BJ (cell line): Measurements from ENCODE around the gene SMOC2. TPM values are rescaled to one million over a fixed set of nuclear protein-coding genes. Genes with fewer than 3 reads are reported as not detected.

Source experiments
- CTCF ChIA-PET: fragments of 350-600 bp; formaldehyde crosslinking; extraction: SDS; loops from one replicate; lab custom pipeline; 2021; ENCODE audit warnings: antibody characterized with exemption, inconsistent platforms; lab: Yijun Ruan, JAX
- POLR2A ChIA-PET: fragments of 300-600 bp; sonication (Branson Sonifier 250); formaldehyde crosslinking; extraction: SDS; loops from one replicate; lab custom pipeline; 2021; ENCODE audit warnings: antibody characterized with exemption; lab: Charles Lee
- DNase-seq: peaks from one replicate; pipeline ENCODE4 v3.0.0-alpha.2; 2011; ENCODE audit warnings: low read depth
- H3K27me3 ChIP-seq: 2 replicates; pipeline ENCODE4 v1.6.0; 2011; ENCODE audit warnings: low read length; ENCODE audit not compliant: control insufficient read depth, insufficient read depth
- H3K36me3 ChIP-seq: 2 replicates; pipeline ENCODE4 v1.5.1; 2011; ENCODE audit warnings: low read length; ENCODE audit not compliant: control insufficient read depth, insufficient read depth
- H3K4me3 ChIP-seq: 2 replicates; pipeline ENCODE4 v1.5.1; 2011; ENCODE audit warnings: low read depth, mild to moderate bottlenecking, control low read depth, low read length
- polyA plus RNA-seq: library from polyadenylated mRNA; depleted of rRNA; stranded (reverse); fragments of >200 nt; gene quantifications from 2 replicates; pipeline ENCODE4 v1.2.3, GENCODE V29; 2011
- TF ChIP-seq, protein P1 (sequence below): IDR thresholded peaks from 2 replicates; pipeline ENCODE4 v1.5.1; 2011; ENCODE audit warnings: low read depth, mild to moderate bottlenecking, control low read depth, inconsistent platforms, low read length, moderate library complexity; ENCODE audit not compliant: insufficient read depth

SMOC2 gene
- polyA plus RNA-seq, 1 experiment, result not detected

DNA sequence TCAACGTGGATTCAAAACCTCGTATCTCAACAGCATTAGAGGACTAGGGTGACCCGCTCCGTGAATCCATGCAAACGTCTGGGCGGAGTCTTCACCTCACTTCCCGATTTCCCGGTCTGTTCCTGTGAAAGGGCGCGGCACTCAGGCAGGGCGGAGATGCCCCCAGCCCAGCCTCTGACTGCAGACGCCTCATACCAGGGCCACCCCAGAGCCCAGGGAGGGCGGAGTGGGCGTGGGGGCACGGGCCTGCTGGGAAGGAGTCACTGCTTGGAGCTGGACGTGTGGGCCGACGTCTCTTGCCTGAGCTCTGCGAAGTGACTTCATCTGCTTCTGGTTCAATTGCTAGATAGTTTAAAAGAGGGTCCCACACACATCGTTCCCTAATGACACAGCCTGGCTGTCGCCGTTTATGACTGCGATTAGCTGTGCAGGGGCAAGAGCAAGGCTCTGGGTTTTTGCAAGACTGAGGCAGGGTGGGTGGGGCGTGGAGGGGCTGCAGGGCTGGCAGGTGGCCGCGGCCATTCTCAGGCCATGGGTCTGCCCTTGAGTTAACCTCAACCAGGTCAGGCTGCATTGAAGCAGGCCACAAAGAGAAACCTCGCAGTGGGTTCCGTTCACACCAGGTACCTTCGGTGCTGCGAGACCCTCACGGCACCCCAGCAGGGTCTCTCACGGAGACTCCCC, 15.0 kb downstream of the SMOC2 start:
- ChIA-PET CTCF (no interaction called here), POLR2A (no interaction called here)
- no peak overlapping the region for H3K4me3 ChIP-seq
- TF ChIP-seq, protein P1, sequence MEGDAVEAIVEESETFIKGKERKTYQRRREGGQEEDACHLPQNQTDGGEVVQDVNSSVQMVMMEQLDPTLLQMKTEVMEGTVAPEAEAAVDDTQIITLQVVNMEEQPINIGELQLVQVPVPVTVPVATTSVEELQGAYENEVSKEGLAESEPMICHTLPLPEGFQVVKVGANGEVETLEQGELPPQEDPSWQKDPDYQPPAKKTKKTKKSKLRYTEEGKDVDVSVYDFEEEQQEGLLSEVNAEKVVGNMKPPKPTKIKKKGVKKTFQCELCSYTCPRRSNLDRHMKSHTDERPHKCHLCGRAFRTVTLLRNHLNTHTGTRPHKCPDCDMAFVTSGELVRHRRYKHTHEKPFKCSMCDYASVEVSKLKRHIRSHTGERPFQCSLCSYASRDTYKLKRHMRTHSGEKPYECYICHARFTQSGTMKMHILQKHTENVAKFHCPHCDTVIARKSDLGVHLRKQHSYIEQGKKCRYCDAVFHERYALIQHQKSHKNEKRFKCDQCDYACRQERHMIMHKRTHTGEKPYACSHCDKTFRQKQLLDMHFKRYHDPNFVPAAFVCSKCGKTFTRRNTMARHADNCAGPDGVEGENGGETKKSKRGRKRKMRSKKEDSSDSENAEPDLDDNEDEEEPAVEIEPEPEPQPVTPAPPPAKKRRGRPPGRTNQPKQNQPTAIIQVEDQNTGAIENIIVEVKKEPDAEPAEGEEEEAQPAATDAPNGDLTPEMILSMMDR, result no peak
- H3K36me3 ChIP-seq, result no peaks in the 10 kb centered on the region
- no peak for DNase-seq
- H3K27me3 ChIP-seq, result no peaks in the 10 kb centered on the region

DNA sequence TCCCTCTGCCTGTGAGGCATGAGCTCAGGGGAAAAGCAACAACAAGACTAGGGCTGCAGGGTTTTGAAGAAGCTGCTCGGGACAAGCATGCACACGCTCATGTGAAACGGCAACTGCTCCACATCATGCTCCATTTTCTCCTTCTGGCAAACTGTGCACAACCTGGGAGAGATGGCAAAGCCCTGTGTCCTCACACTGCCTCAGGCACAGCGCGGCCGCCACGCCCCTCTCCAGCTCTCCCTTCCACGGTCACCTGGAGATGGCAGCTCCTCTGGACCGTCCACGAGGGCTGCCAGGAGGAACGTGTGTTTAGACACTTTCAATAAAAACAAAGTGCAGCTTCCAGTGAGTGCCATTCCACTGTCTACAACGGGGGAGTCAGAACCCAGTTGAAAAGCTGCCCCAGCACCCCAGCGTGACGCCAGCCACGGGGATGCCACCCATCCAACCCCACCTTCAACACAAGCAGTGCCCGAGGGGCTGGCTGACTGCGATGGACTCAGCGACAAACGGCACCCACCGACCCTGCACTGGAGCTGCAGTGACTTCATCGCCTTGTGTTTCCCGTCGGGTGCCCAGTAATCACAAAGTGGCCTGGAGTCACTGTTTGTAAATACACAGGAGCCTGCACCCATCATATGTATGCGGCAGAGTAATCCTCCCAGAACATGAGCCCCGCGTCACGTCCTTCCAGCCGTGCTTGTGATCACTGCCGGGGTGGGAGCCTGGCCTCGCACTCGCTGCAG, 16.1 kb downstream of the SMOC2 start:
- POLR2A ChIA-PET, result no interaction called here
- CTCF ChIA-PET, result no interaction called here
- TF ChIP-seq, protein P1, result no peak
- H3K4me3 ChIP-seq, result no peak overlapping the region
- H3K27me3 ChIP-seq, result no peaks in the 10 kb centered on the region
- no peak for DNase-seq
- H3K36me3 ChIP-seq, result no peaks in the 10 kb centered on the region

DNA sequence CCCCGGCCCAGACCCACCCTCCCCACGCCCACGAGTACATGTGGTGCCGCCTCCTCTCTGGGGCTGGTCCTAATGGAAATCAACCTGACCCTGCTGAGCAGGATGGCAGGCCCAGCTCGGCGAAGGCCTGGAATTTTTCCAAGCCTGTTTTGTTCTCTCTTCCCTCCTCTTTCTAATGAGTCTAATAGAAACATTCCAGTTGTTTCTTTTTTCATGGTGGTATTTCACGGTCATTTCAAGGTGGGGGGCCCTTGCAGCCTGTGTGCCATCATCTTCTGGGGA, 16.6 kb downstream of the SMOC2 start:
- Histone ChIP-seq H3K36me3 (no peaks in the 10 kb centered on the region), H3K4me3 (no peak overlapping the region), H3K27me3 (no peaks in the 10 kb centered on the region)
- TF ChIP-seq, protein P1, result no peak
- POLR2A ChIA-PET, result no interaction called here
- DNase-seq, result no peak
- CTCF ChIA-PET, result no interaction called here

DNA sequence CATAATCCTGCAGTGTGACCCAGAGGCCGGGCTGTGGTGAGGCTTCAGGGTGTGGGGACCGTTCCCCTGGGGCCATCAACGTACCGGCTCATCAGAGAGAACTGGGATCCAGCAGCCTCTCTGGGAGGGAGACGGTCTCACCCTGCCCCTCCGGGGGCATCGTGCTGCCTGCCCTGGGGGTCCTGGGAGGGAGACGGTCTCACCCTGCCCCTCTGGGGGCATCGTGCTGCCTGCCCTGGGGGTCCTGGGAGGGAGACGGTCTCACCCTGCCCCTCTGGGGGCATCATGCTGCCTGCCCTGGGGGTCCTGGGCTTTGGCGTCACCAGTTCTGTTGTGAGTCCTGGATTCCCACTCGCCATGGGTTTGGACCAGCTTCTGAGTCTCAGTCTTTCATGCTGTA, 17.1 kb downstream of the SMOC2 start:
- no peaks in the 10 kb centered on the region for H3K27me3 ChIP-seq
- TF ChIP-seq, protein P1, result no peak
- ChIA-PET CTCF (no interaction called here), POLR2A (no interaction called here)
- DNase-seq, result no peak
- H3K4me3 ChIP-seq, result no peak overlapping the region
- H3K36me3 ChIP-seq, result no peaks in the 10 kb centered on the region

DNA sequence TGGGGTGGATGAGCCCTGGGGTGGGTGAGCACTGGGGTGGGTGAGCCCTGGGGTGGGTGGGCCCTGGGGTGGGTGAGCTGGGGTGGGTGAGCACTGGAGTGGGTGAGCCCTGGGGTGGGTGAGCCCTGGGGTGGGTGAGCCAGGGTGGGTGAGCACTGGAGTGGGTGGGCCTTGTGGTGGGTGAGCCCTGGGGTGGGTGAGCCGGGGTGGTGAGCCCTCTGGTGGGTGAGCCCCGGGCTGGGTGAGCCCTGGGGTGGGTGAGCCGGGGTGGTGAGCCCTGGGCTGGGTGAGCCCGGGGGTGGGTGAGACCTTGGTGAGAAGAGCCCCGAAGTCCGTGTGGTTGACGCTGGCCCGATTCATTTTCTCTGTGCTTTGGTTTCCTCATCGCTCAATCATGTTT, 18.6 kb downstream of the SMOC2 start:
- no peak for DNase-seq
- Histone ChIP-seq H3K27me3 (no peaks in the 10 kb centered on the region), H3K4me3 (no peak overlapping the region), H3K36me3 (no peaks in the 10 kb centered on the region)
- TF ChIP-seq, protein P1, result no peak
- POLR2A ChIA-PET, result no interaction called here
- CTCF ChIA-PET, result no interaction called here
